B cell (primary cell): ENCODE results near the gene DMKN. TPM values are rescaled to one million over a fixed set of nuclear protein-coding genes. Genes with fewer than 3 reads are reported as not detected.

Experiments
- ATAC-seq: fragments of 200-7000 bp; cut with Tn5 transposase; one replicate; pipeline ENCODE4 v1.10.0; 2021; ENCODE audit warnings: low read depth, mild to moderate bottlenecking, moderate number of reproducible peaks, moderate library complexity
- CTCF ChIA-PET: fragments of 350-600 bp; sonication (Branson Sonifier 250); formaldehyde crosslinking; loops from one replicate; lab custom pipeline; 2021; ENCODE audit warnings: antibody characterized with exemption, inconsistent platforms; lab: Charles Lee
- POLR2A ChIA-PET: fragments of 350-600 bp; sonication (Branson Sonifier 250); formaldehyde crosslinking; loops from one replicate; lab custom pipeline; 2021; ENCODE audit warnings: antibody characterized with exemption; lab: Charles Lee
- DNase-seq: peaks from one replicate; pipeline ENCODE4 v3.0.0; 2013
- H2AFZ ChIP-seq: 2 replicates; pipeline ENCODE4 v1.6.1; 2012; ENCODE audit warnings: mild to moderate bottlenecking, low read depth, low read length; ENCODE audit not compliant: insufficient read depth, poor library complexity, severe bottlenecking
- H3K27ac ChIP-seq, 2 donors: 1 replicate in 1 of 2; 2 replicates in 1 of 2; pipeline ENCODE4 v1.5.1; 2012 to 2013; ENCODE audit warnings: low read length in 2 of 2, mild to moderate bottlenecking in 2 of 2, moderate library complexity in 1 of 2
- H3K27me3 ChIP-seq, 4 experiments: fragments of 200-600 bp in 1 of 4; sonication (generic) in 1 of 4; replicated peaks in 1 of 4; 1 replicate in 2 of 4; 2 replicates in 2 of 4; pipeline versions ENCODE4 v1.6.1 to v1.7.0; 2013 to 2016; ENCODE audit warnings: low read length in 3 of 4, mild to moderate bottlenecking in 2 of 4, mixed read lengths in 1 of 4, moderate library complexity in 1 of 4; ENCODE audit not compliant: insufficient read depth in 4 of 4, control insufficient read depth in 3 of 4; ENCODE audit errors: control extremely low read depth in 1 of 4
- H3K36me3 ChIP-seq, 2 experiments: replicated peaks in 1 of 2; 1 replicate in 1 of 2; 2 replicates in 1 of 2; pipeline versions ENCODE4 v1.6.1 to v1.7.1; 2013; ENCODE audit warnings: low read length in 1 of 2; ENCODE audit not compliant: insufficient read depth in 2 of 2, control insufficient read depth in 1 of 2; ENCODE audit errors: control extremely low read depth in 1 of 2, extremely low read depth in 1 of 2
- H3K4me1 ChIP-seq, 2 donors: fragments of 200-600 bp in 1 of 2; sonication (generic) in 1 of 2; 1 replicate in 1 of 2; 2 replicates in 1 of 2; pipeline versions ENCODE4 v1.5.1 to v1.6.1; 2013 to 2017; ENCODE audit warnings: low read length in 2 of 2; ENCODE audit not compliant: control insufficient read depth in 2 of 2, insufficient read depth in 2 of 2
- H3K4me2 ChIP-seq: replicated peaks from 2 replicates; pipeline ENCODE3; 2012; ENCODE audit warnings: mild to moderate bottlenecking, low read depth, low read length; ENCODE audit not compliant: poor library complexity, severe bottlenecking
- H3K4me3 ChIP-seq, 5 experiments: fragments of 200-600 bp in 1 of 5; sonication (generic) in 1 of 5; 1 replicate in 3 of 5; 2 replicates in 2 of 5; pipeline versions ENCODE4 v1.5.1 to v1.7.0; 2011 to 2016; ENCODE audit warnings: low read length in 4 of 5, mild to moderate bottlenecking in 4 of 5, low read depth in 2 of 5, control low read depth in 1 of 5, moderate library complexity in 1 of 5; ENCODE audit not compliant: insufficient read depth in 1 of 5; ENCODE audit errors: control extremely low read depth in 1 of 5, extremely low read depth in 1 of 5
- H3K79me2 ChIP-seq: fragments of 200-600 bp; sonication (generic); one replicate; pipeline ENCODE4 v1.6.0; 2016; ENCODE audit warnings: low read length; ENCODE audit not compliant: control insufficient read depth, insufficient read depth
- H3K9ac ChIP-seq: fragments of 200-600 bp; sonication (generic); 2 replicates; pipeline ENCODE4 v1.6.1; 2017; ENCODE audit warnings: mild to moderate bottlenecking, low read length, moderate library complexity
- H3K9me3 ChIP-seq, 3 donors: one replicate each; pipeline versions ENCODE4 v1.6.1 to v1.7.1; 2013; ENCODE audit warnings: low read length in 2 of 3; ENCODE audit not compliant: control insufficient read depth in 2 of 3, insufficient read depth in 1 of 3; ENCODE audit errors: control extremely low read depth in 1 of 3
- H4K20me1 ChIP-seq: 2 replicates; pipeline ENCODE4 v1.6.0; 2012; ENCODE audit warnings: mild to moderate bottlenecking, low read length; ENCODE audit not compliant: insufficient read depth, control insufficient read depth, poor library complexity, severe bottlenecking
- H3K27ac Mint-ChIP-seq: one replicate; pipeline ENCODE4 v1.8.0; 2021; ENCODE audit warnings: mixed read lengths
- H3K27me3 Mint-ChIP-seq: one replicate; pipeline ENCODE4 v1.8.0; 2021; ENCODE audit warnings: mixed read lengths
- H3K4me1 Mint-ChIP-seq: one replicate; pipeline ENCODE4 v1.8.0; 2021; ENCODE audit warnings: mixed read lengths
- H3K4me3 Mint-ChIP-seq: one replicate; pipeline ENCODE4 v1.8.0; 2021; ENCODE audit warnings: mixed read lengths
- H3K9me3 Mint-ChIP-seq: one replicate; pipeline ENCODE4 v1.8.0; 2022; ENCODE audit warnings: mixed read lengths; ENCODE audit not compliant: insufficient read depth
- EZH2 ChIP-seq: IDR thresholded peaks from 2 replicates; pipeline ENCODE4 v1.6.1; 2012; ENCODE audit warnings: borderline replicate concordance, low read depth, mild to moderate bottlenecking, moderate library complexity, low read length; ENCODE audit not compliant: insufficient read depth, poor library complexity, severe bottlenecking
- WGBS: methylation state at CpG from one replicate; pipeline ENCODE4 v1.1.5; 2013; ENCODE audit warnings: missing lambda C conversion rate; ENCODE audit not compliant: insufficient coverage; 5-methylcytosine and 5-hydroxymethylcytosine counted together
- intact Hi-C: fragments of 100-400 bp; cut with micrococcal nuclease; formaldehyde crosslinking; loops from one replicate; pipeline ENCODE4 v1.10.0; 2022
- polyA plus RNA-seq: library from polyadenylated mRNA; depleted of rRNA; stranded (reverse); fragments of >200 nt; gene quantifications from 2 replicates; pipeline ENCODE4 v1.2.3, GENCODE V29; 2012
- total RNA-seq, 2 donors: library from RNA; stranded (reverse); fragments of 120-200 nt in 1 of 2; gene quantifications; 1 replicate in 1 of 2; 2 replicates in 1 of 2; pipeline versions ENCODE4 v1.2.3 to v1.2.4, GENCODE V29; 2013 to 2022
- TF ChIP-seq, protein P1 (sequence below): fragments of 200-600 bp; IDR thresholded peaks from one replicate; pipeline ENCODE4 v1.8.0; 2022; ENCODE audit warnings: antibody characterized with exemption, mild to moderate bottlenecking

DMKN gene
- total and polyA plus RNA-seq, 2 donors (not counting 1 experiment from before 2014, with no cell fraction given), result 0.58 to 4.5 TPM

GRCh38 chr19:35454663-35455062 is 58.8 kb downstream of the DMKN start:
- Mint-ChIP-seq H3K27me3 (no peaks in the 10 kb centered on the region), H3K9me3 (no peaks in the 10 kb centered on the region), H3K27ac (no peak overlapping the region), H3K4me1 (peaks cover 54% of the 10 kb centered on the region), H3K4me3 (no peak overlapping the region)
- TF ChIP-seq, protein P1, sequence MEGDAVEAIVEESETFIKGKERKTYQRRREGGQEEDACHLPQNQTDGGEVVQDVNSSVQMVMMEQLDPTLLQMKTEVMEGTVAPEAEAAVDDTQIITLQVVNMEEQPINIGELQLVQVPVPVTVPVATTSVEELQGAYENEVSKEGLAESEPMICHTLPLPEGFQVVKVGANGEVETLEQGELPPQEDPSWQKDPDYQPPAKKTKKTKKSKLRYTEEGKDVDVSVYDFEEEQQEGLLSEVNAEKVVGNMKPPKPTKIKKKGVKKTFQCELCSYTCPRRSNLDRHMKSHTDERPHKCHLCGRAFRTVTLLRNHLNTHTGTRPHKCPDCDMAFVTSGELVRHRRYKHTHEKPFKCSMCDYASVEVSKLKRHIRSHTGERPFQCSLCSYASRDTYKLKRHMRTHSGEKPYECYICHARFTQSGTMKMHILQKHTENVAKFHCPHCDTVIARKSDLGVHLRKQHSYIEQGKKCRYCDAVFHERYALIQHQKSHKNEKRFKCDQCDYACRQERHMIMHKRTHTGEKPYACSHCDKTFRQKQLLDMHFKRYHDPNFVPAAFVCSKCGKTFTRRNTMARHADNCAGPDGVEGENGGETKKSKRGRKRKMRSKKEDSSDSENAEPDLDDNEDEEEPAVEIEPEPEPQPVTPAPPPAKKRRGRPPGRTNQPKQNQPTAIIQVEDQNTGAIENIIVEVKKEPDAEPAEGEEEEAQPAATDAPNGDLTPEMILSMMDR, result no peak
- TF ChIP-seq EZH2, result no peak
- 100% methylated on average over 1 of the region's 2 CpGs for WGBS
- Histone ChIP-seq H3K79me2 (no peaks in the 10 kb centered on the region), H3K36me3 (no peaks in the 10 kb centered on the region), H3K27me3 (no peaks in the 10 kb centered on the region), H3K9ac (no peak overlapping the region), H3K4me1 (peaks cover 46 to 51% of the 10 kb centered on the region in 2 donors), H3K4me2 (no peak overlapping the region), H2AFZ (no peak overlapping the region), H3K27ac (no peak overlapping the region), H3K4me3 (no peak overlapping the region), H4K20me1 (no peaks in the 10 kb centered on the region), H3K9me3 (no peaks in the 10 kb centered on the region)
- intact Hi-C loops, result no loop called here
- ATAC-seq (no peak), DNase-seq (no peak)
- ChIA-PET CTCF (interaction anchor here (0.7 to 0.8 kb wide), 2 partner anchors 18 to 190 kb away, joined by 3 to 5 read pairs; no protein-coding TSS in a partner anchor), POLR2A (interaction anchor here (0.6 to 0.7 kb wide), 2 partner anchors 154 to 455 kb away, joined by 6 to 7 read pairs; partner anchors contain the start of gene GRAMD1A)

DNA sequence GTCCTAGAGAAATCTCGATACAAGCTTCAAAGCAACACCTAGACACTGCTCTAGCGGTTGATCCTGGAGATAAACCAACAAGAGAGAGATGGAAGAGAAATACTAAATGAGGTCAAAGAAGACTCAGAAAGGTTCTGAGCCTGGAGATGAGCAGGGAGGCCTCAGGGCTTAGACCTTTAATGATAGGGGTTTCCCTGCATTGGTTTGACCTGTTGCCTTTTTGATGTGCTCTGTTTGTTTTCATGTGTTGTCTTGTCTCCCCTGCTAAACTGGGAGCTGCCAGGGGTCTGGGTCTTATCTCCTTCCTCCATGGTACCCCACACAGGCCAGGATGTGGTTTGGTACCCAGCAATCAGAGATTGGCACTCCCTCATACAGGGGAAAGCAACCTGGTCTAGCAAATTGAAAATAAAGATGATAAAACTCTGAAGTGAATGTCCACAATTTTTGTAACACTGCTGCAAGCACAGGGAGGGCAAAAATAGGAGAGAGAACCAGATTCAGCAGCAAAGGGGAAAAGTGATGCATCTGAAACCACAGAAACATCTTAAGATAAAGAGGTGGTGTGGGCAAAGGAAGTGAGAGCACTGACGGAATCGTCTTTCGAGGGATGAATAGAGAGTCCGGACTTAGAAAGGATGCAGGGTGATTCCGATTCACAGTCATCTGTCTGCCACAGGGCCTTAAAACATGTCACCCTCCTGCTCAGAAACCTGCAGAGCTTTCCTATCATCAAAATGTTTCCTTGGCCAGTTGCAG is 61.9 kb downstream of the DMKN start:
- Histone ChIP-seq H3K36me3 (no peaks in the 10 kb centered on the region), H3K4me3 (peak overlapping the region in 1 of 5 experiments; percentile 36), H3K9ac (no peak overlapping the region), H3K79me2 (no peaks in the 10 kb centered on the region), H3K27me3 (no peaks in the 10 kb centered on the region), H3K9me3 (no peaks in the 10 kb centered on the region), H3K27ac (no peak overlapping the region), H3K4me1 (peaks cover 30 to 37% of the 10 kb centered on the region in 2 donors), H2AFZ (no peak overlapping the region), H3K4me2 (no peak overlapping the region), H4K20me1 (no peaks in the 10 kb centered on the region)
- Mint-ChIP-seq H3K4me3 (no peak overlapping the region), H3K9me3 (no peaks in the 10 kb centered on the region), H3K27me3 (peaks cover 10% of the 10 kb centered on the region), H3K27ac (no peak overlapping the region), H3K4me1 (peaks cover 49% of the 10 kb centered on the region)
- POLR2A ChIA-PET, result no interaction called here
- TF ChIP-seq, protein P1, result no peak
- no peak for TF ChIP-seq EZH2
- intact Hi-C loops, result no loop called here
- 46% methylated on average over 4 of the region's 7 CpGs for WGBS
- DNase-seq (no peak), ATAC-seq (no peak)
- CTCF ChIA-PET, result interaction anchor here (0.7 to 2.2 kb wide), 4 partner anchors 17 to 131 kb away, joined by 3 to 7 read pairs (median 6); no protein-coding TSS in a partner anchor
